ENCODE results near the gene SYNDIG1. TPM values are rescaled to one million over a fixed set of nuclear protein-coding genes. Genes with fewer than 3 reads are reported as not detected.

Gene SYNDIG1
- 10 to 100 TPM in 3 of 4 donors, 1 to 10 TPM in 1; 5.1 to 15.9 (median 14.3) TPM for total RNA-seq

DNA sequence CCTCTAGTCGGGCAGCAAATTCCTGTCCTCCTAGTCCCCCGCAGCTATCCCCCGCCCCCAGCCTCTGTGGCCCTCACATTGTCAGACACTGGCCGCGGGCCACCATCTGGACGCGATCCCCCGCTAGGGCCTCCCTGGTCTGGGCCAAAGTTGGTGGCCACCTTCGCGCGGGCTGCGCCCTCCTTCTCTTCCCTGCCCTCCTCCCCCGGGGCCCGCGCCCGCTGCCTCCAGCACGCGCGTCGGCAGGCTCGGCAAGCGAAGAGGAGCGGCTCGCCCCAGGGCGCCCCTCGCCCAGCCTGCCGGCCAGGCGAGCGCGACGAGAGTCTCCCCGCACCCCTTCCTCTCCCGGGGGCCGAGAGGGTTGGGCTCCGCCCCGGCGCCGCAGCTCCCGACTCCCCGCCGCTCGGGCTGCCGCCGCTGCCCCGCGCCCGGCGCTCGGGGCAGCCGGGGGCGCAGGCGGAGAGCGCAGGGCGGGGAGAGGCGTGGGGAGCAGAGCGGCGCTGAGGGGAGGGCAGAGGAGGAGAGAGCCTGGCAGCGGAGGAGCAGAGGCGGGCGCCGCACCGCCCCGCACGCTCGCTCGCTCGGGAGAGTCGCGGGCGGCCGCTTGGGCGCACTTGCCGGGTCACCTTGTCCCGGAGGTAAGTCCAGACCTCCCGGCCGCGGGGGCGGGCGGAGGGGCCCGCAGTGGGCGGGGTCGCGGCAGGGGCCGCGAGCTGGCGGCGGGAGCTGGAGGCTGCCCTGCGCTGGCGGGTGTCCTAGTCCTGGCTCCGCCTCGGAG is at the start of gene SYNDIG1:
SYNDIG1 (plus strand) TSS at position 514 of the 778 bp plus-strand sequence. CDS start 73,469 bp downstream, outside the sequence.
- Histone ChIP-seq H3K27ac (peak within 1 kb of the TSS in 1 of 4 donors; percentile 46), H3K9me3 (no peaks in the 10 kb centered on the region), H3K27me3 (peaks cover 0 to 42% of the 10 kb centered on the region in 2 donors), H3K4me3 (peak within 1 kb of the TSS; percentile 26 to 60 (median 38)), H3K4me1 (peaks cover 0 to 26% (median 0%) of the 10 kb centered on the region in 4 donors), H3K36me3 (no peaks in the 10 kb centered on the region)
- DNase-seq (ENCODE audit: low spot score in 2 of 2), result no peak
- TF ChIP-seq POLR2A (IDR thresholded peaks at IDR 0.05) (no peak), EP300 (IDR thresholded peaks at IDR 0.05) (no peak), CTCF (IDR thresholded peaks at IDR 0.05) (no peak)
- WGBS, 2 donors, result 0% methylated on average over 24 to 38 of the region's 91 CpGs

GRCh38 chr20:24419786-24420185 is 49.6 kb upstream of the SYNDIG1 start:
- H3K4me3 ChIP-seq, result no peak overlapping the region
- peak overlapping the region in 1 of 4 donors; percentile 16 for H3K27ac ChIP-seq
- 83 to 95% methylated on average over 6 of the region's 6 CpGs for WGBS, 2 donors
- H3K27me3 ChIP-seq, result no peaks in the 10 kb centered on the region
- H3K4me1 ChIP-seq, result no peaks in the 10 kb centered on the region
- H3K9me3 ChIP-seq, result peaks cover 0 to 23% (median 2%) of the 10 kb centered on the region in 4 donors
- no peaks in the 10 kb centered on the region for H3K36me3 ChIP-seq
- TF ChIP-seq POLR2A (IDR thresholded peaks at IDR 0.05) (no peak), EP300 (IDR thresholded peaks at IDR 0.05) (no peak), CTCF (IDR thresholded peaks at IDR 0.05) (no peak)
- no peak for DNase-seq (ENCODE audit: low spot score in 2 of 2)

DNA sequence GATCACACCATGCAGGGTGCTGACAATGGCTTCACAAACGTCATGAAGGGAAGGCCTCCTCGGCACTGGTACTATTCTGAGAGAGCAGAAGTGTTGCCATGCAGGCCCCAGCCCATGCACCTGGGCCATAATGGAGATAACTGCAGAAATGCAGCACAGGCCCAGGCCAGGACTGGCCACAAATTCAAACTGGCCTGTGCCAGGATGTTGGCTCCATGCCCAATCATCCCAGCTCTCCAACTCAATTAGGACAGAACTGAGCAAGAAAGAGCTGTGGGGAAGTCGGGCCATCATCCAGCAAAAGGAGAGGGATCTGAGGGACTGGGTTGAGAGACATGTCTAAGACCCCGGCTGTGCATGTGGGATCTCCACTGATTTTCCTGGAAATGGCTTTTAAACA is 48.9 kb upstream of the SYNDIG1 start:
- no peak for DNase-seq (ENCODE audit: low spot score in 2 of 2)
- Histone ChIP-seq H3K4me3 (no peak overlapping the region), H3K9me3 (peaks cover 0 to 15% (median 2%) of the 10 kb centered on the region in 4 donors), H3K27ac (no peak overlapping the region), H3K27me3 (no peaks in the 10 kb centered on the region), H3K4me1 (no peaks in the 10 kb centered on the region), H3K36me3 (no peaks in the 10 kb centered on the region)
- WGBS, 2 donors, result 92 to 93% methylated on average over 4 of the region's 4 CpGs
- TF ChIP-seq POLR2A (IDR thresholded peaks at IDR 0.05), result no peak
- TF ChIP-seq CTCF (IDR thresholded peaks at IDR 0.05), result no peak

DNA sequence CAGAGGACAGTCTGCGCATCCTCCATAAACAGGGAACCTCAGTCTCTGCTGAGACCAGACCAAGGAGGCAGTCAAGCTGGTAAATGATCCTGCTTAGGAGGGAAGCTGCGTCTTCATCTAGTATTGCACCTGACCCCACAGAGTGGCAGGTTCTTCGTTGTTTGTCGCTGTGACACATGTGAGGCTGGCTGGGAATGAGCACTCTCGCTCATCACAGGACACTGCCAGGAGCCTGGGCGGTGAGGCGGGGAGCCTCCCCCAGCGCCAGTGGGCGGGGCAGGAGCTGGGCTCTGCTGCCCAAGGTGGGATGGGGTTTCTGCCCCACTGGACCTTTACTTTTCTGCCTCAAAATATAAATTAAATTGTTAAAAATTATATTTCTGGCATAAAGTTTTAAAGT is 48.4 kb upstream of the SYNDIG1 start:
- H3K9me3 ChIP-seq, result peaks cover 0 to 10% (median 1%) of the 10 kb centered on the region in 4 donors
- 80 to 83% methylated on average over 9 of the region's 9 CpGs for WGBS, 2 donors
- no peak overlapping the region for H3K4me3 ChIP-seq
- TF ChIP-seq POLR2A (IDR thresholded peaks at IDR 0.05), result no peak
- no peak for TF ChIP-seq EP300 (IDR thresholded peaks at IDR 0.05)
- TF ChIP-seq CTCF (IDR thresholded peaks at IDR 0.05), result no peak
- no peaks in the 10 kb centered on the region for H3K27me3 ChIP-seq
- H3K4me1 ChIP-seq, result no peaks in the 10 kb centered on the region
- no peaks in the 10 kb centered on the region for H3K36me3 ChIP-seq
- DNase-seq (ENCODE audit: low spot score in 2 of 2), result no peak
- H3K27ac ChIP-seq, result no peak overlapping the region

- Histone ChIP-seq H3K9me3 (no peaks in the 10 kb centered on the region), H3K4me1 (no peaks in the 10 kb centered on the region), H3K36me3 (no peaks in the 10 kb centered on the region), H3K27me3 (no peaks in the 10 kb centered on the region), H3K27ac (no peak overlapping the region), H3K4me3 (no peak overlapping the region)
- 93% methylated on average over 14 of the region's 14 CpGs for WGBS, 2 donors
- no peak for DNase-seq (ENCODE audit: low spot score in 2 of 2)
- no peak for TF ChIP-seq POLR2A (IDR thresholded peaks at IDR 0.05)
- TF ChIP-seq CTCF (IDR thresholded peaks at IDR 0.05), result no peak
- TF ChIP-seq EP300 (IDR thresholded peaks at IDR 0.05), result no peak
These were observed 47.2 kb upstream of the SYNDIG1 start for GRCh38 chr20:24422091-24422760.

Measured in tibial nerve (tissue), 4 donors.